GM18868 (cell line): ENCODE results near the gene CCZ1B.
"Not testable (repeated sequence)": the region's sequence is repeated elsewhere in the genome, so short reads cannot be mapped to it uniquely, and the experiment has no call there.

Source experiments
- ATAC-seq: cut with Tn5 transposase; IDR thresholded peaks from one replicate; pipeline ENCODE4 v1.9.1; 2021; ENCODE audit warnings: mild to moderate bottlenecking, moderate library complexity; ENCODE audit not compliant: unreplicated experiment

CCZ1B gene

GRCh38 chr7:6749335-6749734 lies 76.7 kb downstream of the CCZ1B start:
- ATAC-seq, result not testable (repeated sequence)
